GM18505 (cell line): ENCODE results near the gene MB.

Source experiments
- ATAC-seq: cut with Tn5 transposase; IDR thresholded peaks from one replicate; pipeline ENCODE4 v1.9.1; 2021; ENCODE audit not compliant: unreplicated experiment
- POLR2A ChIP-seq: IDR thresholded peaks from 4 replicates; pipeline ENCODE4 v1.6.1; 2011; ENCODE audit warnings: borderline replicate concordance; ENCODE audit not compliant: insufficient read depth, insufficient read length; ENCODE audit errors: extremely low read depth

Gene MB

GRCh38 chr22:35648066-35649025 is 31.2 kb upstream of the MB start, which contains the start of gene APOL6:
TSS of gene APOL6 (plus strand) at chr22:35648446. CDS start at chr22:35656426, 7,980 bp downstream.
- peak; percentile 45 for TF ChIP-seq POLR2A
- no peak for ATAC-seq

- ATAC-seq, result no peak
- no peak for TF ChIP-seq POLR2A
Measured at GRCh38 chr22:35645646-35646045, 28.5 kb upstream of the MB start.

GRCh38 chr22:35643991-35644390 is 26.9 kb upstream of the MB start:
- TF ChIP-seq POLR2A, result no peak
- no peak for ATAC-seq

- no peak for ATAC-seq
- no peak for TF ChIP-seq POLR2A
Measured at GRCh38 chr22:35642305-35642741, 25.2 kb upstream of the MB start.

GRCh38 chr22:35641494-35642120 is 24.5 kb upstream of the MB start:
- no peak for ATAC-seq
- no peak for TF ChIP-seq POLR2A

GRCh38 chr22:35638410-35638809 is 21.3 kb upstream of the MB start:
- no peak for ATAC-seq
- no peak for TF ChIP-seq POLR2A

- no peak for ATAC-seq
- TF ChIP-seq POLR2A, result no peak
Measured at GRCh38 chr22:35638001-35638400, 20.9 kb upstream of the MB start.

GRCh38 chr22:35637254-35637653 is 20.1 kb upstream of the MB start:
- TF ChIP-seq POLR2A, result no peak
- no peak for ATAC-seq

- no peak for ATAC-seq
- TF ChIP-seq POLR2A, result no peak
Measured at GRCh38 chr22:35634943-35635540, 17.9 kb upstream of the MB start.

- ATAC-seq, result no peak
- TF ChIP-seq POLR2A, result no peak
Measured at GRCh38 chr22:35634015-35634414, 16.9 kb upstream of the MB start.

- TF ChIP-seq POLR2A, result no peak
- no peak for ATAC-seq
Measured at GRCh38 chr22:35633520-35633919, 16.4 kb upstream of the MB start.

GRCh38 chr22:35632935-35633334 is 15.8 kb upstream of the MB start:
- TF ChIP-seq POLR2A, result no peak
- ATAC-seq, result no peak

- no peak for ATAC-seq
- no peak for TF ChIP-seq POLR2A
Measured at GRCh38 chr22:35631597-35631996, 14.5 kb upstream of the MB start.

GRCh38 chr22:35630891-35631290 is 13.8 kb upstream of the MB start:
- no peak for ATAC-seq
- no peak for TF ChIP-seq POLR2A

GRCh38 chr22:35630387-35630793 is 13.3 kb upstream of the MB start:
- no peak for TF ChIP-seq POLR2A
- no peak for ATAC-seq
